ENCODE results near the gene NEK11. TPM values are rescaled to one million over a fixed set of nuclear protein-coding genes. Genes with fewer than 3 reads are reported as not detected.

The NEK11 gene
- total and polyA plus RNA-seq, 2 donors (not counting 3 experiments of a cell fraction or from before 2014, with no cell fraction given): 1.7 to 4.3 TPM

- POLR2A ChIA-PET: no interaction called here
- Histone ChIP-seq H3K9me1 (replicated peaks; ENCODE audit: control insufficient read depth, extremely low read depth, insufficient read depth, low read length) (no peaks in the 10 kb centered on the region), H3K9ac (replicated peaks; ENCODE audit: extremely low read depth, insufficient read depth, low read length) (no peak overlapping the region), H3K4me1 (ENCODE audit: control insufficient read depth, extremely low read depth, insufficient read depth, low read length) (no peaks in the 10 kb centered on the region), H4K20me1 (replicated peaks; ENCODE audit: control insufficient read depth, extremely low read depth, insufficient read depth, low read length) (no peaks in the 10 kb centered on the region), H3K27me3 (ENCODE audit: control insufficient read depth in 2 of 2, insufficient read depth in 2 of 2, low read length in 2 of 2) (peaks cover 0 to 2% of the 10 kb centered on the region in 2 experiments), H2AFZ (ENCODE audit: low read depth, low read length) (no peak overlapping the region), H3K79me2 (ENCODE audit: control insufficient read depth, insufficient read depth, low read length) (no peaks in the 10 kb centered on the region), H3K27ac (ENCODE audit: insufficient read depth, low read depth, low read length) (no peak overlapping the region), H3K4me2 (ENCODE audit: insufficient read depth, low read length) (no peak overlapping the region), H3K4me3 (replicated peaks in 1 of 3; ENCODE audit: insufficient read depth in 1 of 3, low read depth in 1 of 3, low read length in 3 of 3) (no peak overlapping the region), H3K36me3 (ENCODE audit: control insufficient read depth in 2 of 2, extremely low read depth in 1 of 2, insufficient read depth in 2 of 2, low read length in 2 of 2) (no peaks in the 10 kb centered on the region), H3K9me3 (replicated peaks; ENCODE audit: control insufficient read depth, insufficient read depth, low read length) (no peaks in the 10 kb centered on the region)
- intact Hi-C loops (cut with micrococcal nuclease): no loop called here
- dilution Hi-C loops (cut with MboI; ENCODE audit: extremely low pct_ligation_motif_present, low sequenced_read_pairs): no loop called here
- DNase-seq (ENCODE audit: low read depth, low spot score) (no peak), FAIRE-seq (no peak)
- CTCF ChIA-PET: interaction anchor here (0.7 to 1.0 kb wide), 2 partner anchors 10 to 24 kb away, joined by 3 read pairs; no protein-coding TSS in a partner anchor
- TF ChIP-seq EZH2 (IDR thresholded peaks at IDR 0.05; ENCODE audit: borderline replicate concordance, low read depth, low read length, severe bottlenecking) (no peak), FOS (IDR thresholded peaks at IDR 0.05; ENCODE audit: borderline replicate concordance, insufficient read depth, low read length) (no peak), MAX (IDR thresholded peaks at IDR 0.05; ENCODE audit: insufficient read depth, insufficient read length) (no peak), JUN (IDR thresholded peaks at IDR 0.05; ENCODE audit: borderline replicate concordance, insufficient read depth, insufficient read length, low read depth) (no peak), GATA2 (IDR thresholded peaks at IDR 0.05; ENCODE audit: insufficient read depth, insufficient read length, low read depth, low read length) (no peak), MYC (IDR thresholded peaks at IDR 0.05; ENCODE audit: low read depth, low read length) (no peak), POLR2A (IDR thresholded peaks at IDR 0.05; ENCODE audit: low read depth, low read length) (no peak), CTCF (IDR thresholded peaks at IDR 0.05; ENCODE audit: extremely low read depth in 1 of 2, insufficient read depth in 1 of 2, low read depth in 1 of 2, low read length in 2 of 2) (no peak), POLR2AphosphoS5 (IDR thresholded peaks at IDR 0.05; ENCODE audit: insufficient read depth, low read depth, low read length) (no peak)
- BruUV-seq (replicated peaks): no TSS peak
Observed at GRCh38 chr3:131306242-131306641, 279.6 kb downstream of the NEK11 start.
